Right ventricle myocardium inferior (tissue), 1 donor: Measurements from ENCODE around the gene HOXB9. TPM values are rescaled to one million over a fixed set of nuclear protein-coding genes. Genes with fewer than 3 reads are reported as not detected.

ENCODE experiments used
- ATAC-seq: fragments of 200-7000 bp; cut with Tn5 transposase; one replicate; pipeline ENCODE4 v1.9.1; 2020; ENCODE audit warnings: mild to moderate bottlenecking, moderate library complexity
- DNase-seq: peaks from one replicate; pipeline ENCODE4 v3.0.0; 2021; ENCODE audit errors: missing footprints
- intact Hi-C: fragments of 100-400 bp; cut with DNase I; formaldehyde crosslinking; loops from one replicate; pipeline ENCODE4 v1.11.0; 2022
- total RNA-seq: library from RNA; stranded (reverse); fragmentation: NEBNext Ultra II Directional; extraction: Animal tissue kit (Norgen Biotek cat#: 25700); gene quantifications from one replicate; pipeline ENCODE4 v1.2.1, GENCODE V29; 2021
- donor health status: DM: no; HTN: yes; CAD: no; lungs with severe emphysema.

Gene HOXB9
- total RNA-seq, 1 donor from 2014 or later: not detected

- ATAC-seq: no peak
- no peak for DNase-seq
- intact Hi-C loops: loop anchor here (5.0 to 10.0 kb wide), 3 partner anchors 263 to 591 kb away; no protein-coding TSS in a partner anchor
These were observed 10.9 kb downstream of the HOXB9 start, which contains the start of gene HOXB8 for GRCh38 chr17:48615047-48615962. HOXB8 (minus strand) TSS chr17:48615292; CDS start chr17:48614704, 588 bp downstream.

DNA sequence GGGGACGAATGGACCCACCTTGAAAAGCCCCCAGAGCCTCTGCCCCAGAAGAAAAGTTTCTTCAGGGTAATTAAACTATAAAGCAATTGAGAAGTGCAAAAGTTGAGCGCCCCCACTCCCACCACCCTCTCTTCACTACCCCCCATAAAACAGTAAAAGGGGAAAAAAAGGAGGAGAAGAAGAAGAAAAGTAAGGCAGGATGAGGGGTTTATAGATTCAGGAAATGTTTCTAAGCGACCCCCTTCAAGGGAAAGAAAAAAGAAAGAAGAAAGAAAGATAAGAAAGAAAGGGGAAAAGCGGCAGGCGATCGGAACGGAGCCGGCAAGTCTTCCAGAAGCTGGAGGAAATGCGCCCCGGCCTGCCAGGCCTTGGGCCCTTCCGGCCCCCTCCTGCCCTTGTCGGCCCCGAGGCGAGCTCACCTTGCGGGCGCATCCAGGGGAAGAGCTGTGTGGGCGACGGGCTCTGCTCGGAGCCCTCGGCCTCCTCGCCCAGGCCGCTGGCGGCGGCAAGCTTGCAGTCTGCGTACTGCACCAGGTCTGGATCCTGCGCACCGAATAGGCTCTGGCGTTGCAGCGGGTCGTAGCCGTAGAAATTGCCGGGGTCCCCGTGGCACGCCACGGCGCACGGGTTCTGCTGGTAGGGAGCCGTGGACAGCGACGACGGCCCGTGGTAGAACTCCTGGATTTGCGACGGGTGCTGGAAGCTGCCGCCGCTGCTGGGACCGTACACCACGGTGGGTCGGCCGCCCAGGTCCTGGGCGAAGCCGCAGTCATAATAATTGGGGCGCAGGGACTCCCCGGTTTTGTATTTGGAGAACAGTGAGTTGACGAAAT lies 12.1 kb downstream of the HOXB9 start:
- no peak for ATAC-seq
- intact Hi-C loops: loop anchor here (10.0 kb wide), 1 partner anchor 589 kb away; no protein-coding TSS in a partner anchor
- DNase-seq: peak; percentile 56

- no peak for ATAC-seq
- peak; percentile 65 for DNase-seq
- intact Hi-C loops: loop anchor here (10.0 kb wide), 1 partner anchor 588 kb away; no protein-coding TSS in a partner anchor
These were observed 13.1 kb downstream of the HOXB9 start for GRCh38 chr17:48612854-48613691.

- intact Hi-C loops: loop anchor here (10.0 kb wide), 1 partner anchor 588 kb away; no protein-coding TSS in a partner anchor
- no peak for DNase-seq
- ATAC-seq: no peak
These were observed 13.7 kb downstream of the HOXB9 start for GRCh38 chr17:48612456-48612853.

DNA sequence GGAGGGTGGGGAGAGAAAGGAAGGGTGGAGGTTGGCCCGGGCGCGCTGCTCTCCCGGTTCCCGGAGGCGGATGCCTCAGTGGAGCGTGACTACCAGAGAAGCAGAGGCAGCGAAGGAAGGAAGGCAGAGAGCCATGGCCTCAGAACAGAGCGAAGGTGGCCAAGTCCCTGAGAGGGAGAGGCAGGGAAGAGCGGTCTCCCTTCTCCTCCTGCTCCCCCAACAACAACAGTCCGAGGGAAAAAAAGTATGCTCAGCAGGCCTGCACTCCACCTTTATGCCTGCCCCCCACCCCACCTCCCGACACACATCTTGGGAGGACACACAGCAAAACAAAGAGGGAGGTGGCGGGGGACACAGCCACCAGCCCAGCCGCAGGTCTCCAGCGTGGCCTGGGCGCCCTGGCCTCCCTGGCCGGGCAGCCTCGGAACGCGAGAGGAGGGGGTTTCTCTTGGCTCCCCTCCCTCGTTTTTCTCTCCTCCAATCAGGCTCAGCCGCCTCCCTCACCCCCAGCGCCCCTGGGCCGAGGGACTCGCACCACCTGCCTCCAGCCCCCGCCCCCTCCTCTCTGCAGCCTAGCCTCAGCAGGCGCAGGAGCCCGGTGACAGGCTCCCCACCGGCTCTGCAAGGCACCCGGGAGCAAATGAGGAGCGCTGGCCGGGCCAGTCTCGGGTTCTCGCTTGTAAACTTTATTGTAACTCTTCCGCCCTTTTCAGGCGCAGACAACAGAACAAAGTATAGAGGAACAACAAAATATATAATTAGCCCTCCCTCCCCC lies 14.3 kb downstream of the HOXB9 start:
- ATAC-seq (no peak), DNase-seq (no peak)
- intact Hi-C loops: loop anchor here (10.0 kb wide), 1 partner anchor 587 kb away; no protein-coding TSS in a partner anchor

DNA sequence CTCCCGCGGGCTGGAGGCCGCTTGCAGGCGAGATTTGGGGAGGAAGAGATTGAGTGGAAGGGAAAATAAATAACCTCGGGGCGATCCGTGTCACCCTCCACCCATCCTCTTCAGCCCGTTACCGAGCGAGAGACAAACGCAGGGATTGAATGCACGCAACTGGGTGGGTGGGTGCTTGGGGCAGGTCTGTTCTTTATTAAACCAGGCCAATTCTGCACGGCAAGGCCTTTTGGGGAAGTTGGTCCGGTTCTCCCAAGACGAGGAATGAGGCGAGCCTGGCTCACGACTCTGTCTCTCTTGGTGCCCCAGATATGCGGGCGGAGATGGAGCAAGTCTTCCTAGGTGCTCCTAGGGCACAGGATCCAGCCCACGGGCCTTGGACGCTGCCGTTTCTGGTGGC lies 14.9 kb downstream of the HOXB9 start:
- ATAC-seq (no peak), DNase-seq (no peak)
- intact Hi-C loops: loop anchor here (10.0 kb wide), 1 partner anchor 586 kb away; no protein-coding TSS in a partner anchor

- intact Hi-C loops: loop anchor here (10.0 kb wide), 1 partner anchor 586 kb away; no protein-coding TSS in a partner anchor
- ATAC-seq: peak; percentile 24
- DNase-seq: peak; percentile 81
These were observed 15.6 kb downstream of the HOXB9 start, which contains the start of gene HOXB7 for GRCh38 chr17:48610282-48611211. HOXB7 (minus strand) TSS chr17:48611017; CDS start chr17:48610918, 99 bp downstream.

GRCh38 chr17:48609759-48610281 lies 16.3 kb downstream of the HOXB9 start:
- no peak for DNase-seq
- intact Hi-C loops: loop anchor here (10.0 kb wide), 1 partner anchor 585 kb away; no protein-coding TSS in a partner anchor
- ATAC-seq: no peak

DNA sequence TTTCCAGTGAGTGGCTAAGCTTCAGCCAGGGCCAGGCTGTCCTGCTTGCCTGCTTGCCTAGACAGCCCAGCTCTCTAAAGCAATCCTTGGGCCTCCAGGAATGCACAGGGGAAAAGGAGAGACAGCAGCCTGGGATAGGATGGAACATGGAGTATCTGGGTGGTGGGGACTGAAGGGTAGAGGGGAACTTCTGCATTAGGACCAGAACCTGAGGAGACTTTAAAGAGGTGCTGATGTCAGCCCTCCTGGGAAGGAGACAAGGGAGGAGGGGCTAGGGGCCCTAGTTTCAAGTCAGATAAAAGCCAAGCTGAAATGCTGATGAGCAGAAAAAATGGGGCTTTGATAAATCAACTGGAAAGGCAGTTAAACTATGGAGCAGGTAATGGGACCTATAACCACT lies 17.1 kb downstream of the HOXB9 start:
- intact Hi-C loops: no loop called here
- no peak for ATAC-seq
- no peak for DNase-seq

DNA sequence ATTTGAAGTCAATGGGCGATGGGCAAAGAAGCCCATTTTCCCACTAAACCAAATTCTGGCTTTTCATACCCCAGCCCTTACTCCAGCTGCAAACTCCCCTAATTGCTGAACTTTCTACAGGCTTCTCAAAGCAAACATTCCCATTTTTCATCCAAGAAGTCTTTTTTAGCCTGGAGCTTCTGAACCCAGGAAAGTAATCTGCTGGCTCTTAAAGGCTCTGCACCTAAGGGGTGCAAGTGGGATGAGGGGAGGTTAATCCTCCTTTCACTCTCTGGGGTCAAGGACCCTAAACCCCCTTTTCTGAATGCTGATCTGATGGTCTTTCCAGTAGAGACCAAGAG lies 17.7 kb downstream of the HOXB9 start:
- DNase-seq (no peak), ATAC-seq (no peak)
- intact Hi-C loops: no loop called here

GRCh38 chr17:48606892-48607614 lies 19.1 kb downstream of the HOXB9 start:
- DNase-seq: no peak
- no peak for ATAC-seq
- intact Hi-C loops: no loop called here

GRCh38 chr17:48605991-48606891 lies 19.9 kb downstream of the HOXB9 start:
- DNase-seq (peak; percentile 59), ATAC-seq (no peak)
- intact Hi-C loops: no loop called here

GRCh38 chr17:48605409-48605919 lies 20.7 kb downstream of the HOXB9 start:
- intact Hi-C loops: no loop called here
- DNase-seq (no peak), ATAC-seq (no peak)

DNA sequence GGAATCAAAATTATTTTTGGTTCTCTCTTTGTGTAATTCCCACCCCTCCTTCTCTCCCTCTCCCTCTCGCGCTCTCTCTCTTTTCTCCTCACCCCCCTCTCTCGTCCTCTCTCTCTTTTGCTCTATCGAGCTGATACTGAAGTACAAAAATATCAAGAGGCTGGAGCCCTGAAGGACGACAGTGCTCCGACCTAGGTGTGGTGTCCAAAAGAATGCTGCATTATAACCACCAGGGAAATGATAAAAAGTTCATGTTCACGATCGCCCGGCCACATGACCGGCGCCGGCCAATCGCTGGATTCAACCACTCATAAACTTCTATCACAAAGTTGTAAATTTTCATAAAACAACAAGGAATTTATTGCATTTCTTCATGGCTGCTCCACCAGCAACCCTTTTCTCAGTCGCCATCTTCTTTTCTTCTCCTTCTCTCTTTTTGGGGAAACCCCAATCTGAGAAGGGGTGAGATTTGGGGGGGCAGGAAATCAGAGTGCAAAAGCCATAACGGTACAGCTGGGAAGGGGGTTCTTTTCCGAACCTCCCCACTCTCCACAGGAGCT lies 21.3 kb downstream of the HOXB9 start, which contains the start of gene HOXB6:
TSS of gene HOXB6 (minus strand) at position 217 of the 560 bp plus-strand sequence. CDS start 6,836 bp downstream, outside the sequence.
- no peak for DNase-seq
- intact Hi-C loops: no loop called here
- ATAC-seq: no peak
